Fibroblast of peridontal ligament (primary cell): Measurements from ENCODE around the gene ELP5.

ENCODE experiments used
- DNase-seq: peaks from one replicate; pipeline ENCODE4 v3.0.0-alpha.2; 2010; ENCODE audit errors: extremely low read depth

ELP5 gene

GRCh38 chr17:7219229-7219811 is 32.7 kb upstream of the ELP5 start:
- DNase-seq: peak; percentile 4

DNA sequence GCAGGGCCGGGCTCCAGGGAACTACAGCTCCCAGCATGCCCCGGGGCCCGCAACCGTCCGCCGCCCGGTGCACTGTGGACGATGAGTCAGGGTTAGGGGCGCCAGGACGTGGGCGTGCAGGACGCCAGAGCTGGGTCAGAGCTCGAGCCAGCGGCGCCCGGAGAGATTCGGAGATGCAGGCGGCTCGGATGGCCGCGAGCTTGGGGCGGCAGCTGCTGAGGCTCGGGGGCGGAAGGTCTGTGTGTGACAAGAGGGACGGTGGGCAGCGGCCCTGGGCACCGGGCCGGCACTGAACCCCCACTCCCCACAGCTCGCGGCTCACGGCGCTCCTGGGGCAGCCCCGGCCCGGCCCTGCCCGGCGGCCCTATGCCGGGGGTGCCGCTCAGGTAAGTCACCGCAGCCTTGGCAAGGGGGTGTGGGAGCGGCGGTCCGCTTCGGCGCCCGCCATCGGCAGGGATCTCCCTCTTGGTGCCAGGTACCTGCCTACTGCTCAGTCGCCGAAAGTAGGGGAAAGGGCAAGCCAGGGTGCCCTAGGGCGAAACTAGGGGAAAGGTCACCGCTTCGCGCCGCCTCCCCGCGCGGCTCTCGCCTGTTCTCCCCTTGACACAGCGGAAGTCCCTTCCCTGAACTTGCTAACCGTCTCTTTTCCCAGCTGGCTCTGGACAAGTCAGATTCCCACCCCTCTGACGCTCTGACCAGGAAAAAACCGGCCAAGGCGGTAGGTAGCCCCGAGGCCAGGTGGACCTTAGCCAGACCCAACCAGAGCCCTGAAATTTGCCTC is 32.0 kb upstream of the ELP5 start, which contains the start of the genes ACADVL and DLG4:
Gene ACADVL, plus strand, starts transcription at position 127 of the 781 bp plus-strand sequence. Its CDS starts 47 bp downstream, at position 174.
Gene DLG4, minus strand, starts transcription at position 25 of the 781 bp plus-strand sequence.
- peak; percentile 79 for DNase-seq

DNA sequence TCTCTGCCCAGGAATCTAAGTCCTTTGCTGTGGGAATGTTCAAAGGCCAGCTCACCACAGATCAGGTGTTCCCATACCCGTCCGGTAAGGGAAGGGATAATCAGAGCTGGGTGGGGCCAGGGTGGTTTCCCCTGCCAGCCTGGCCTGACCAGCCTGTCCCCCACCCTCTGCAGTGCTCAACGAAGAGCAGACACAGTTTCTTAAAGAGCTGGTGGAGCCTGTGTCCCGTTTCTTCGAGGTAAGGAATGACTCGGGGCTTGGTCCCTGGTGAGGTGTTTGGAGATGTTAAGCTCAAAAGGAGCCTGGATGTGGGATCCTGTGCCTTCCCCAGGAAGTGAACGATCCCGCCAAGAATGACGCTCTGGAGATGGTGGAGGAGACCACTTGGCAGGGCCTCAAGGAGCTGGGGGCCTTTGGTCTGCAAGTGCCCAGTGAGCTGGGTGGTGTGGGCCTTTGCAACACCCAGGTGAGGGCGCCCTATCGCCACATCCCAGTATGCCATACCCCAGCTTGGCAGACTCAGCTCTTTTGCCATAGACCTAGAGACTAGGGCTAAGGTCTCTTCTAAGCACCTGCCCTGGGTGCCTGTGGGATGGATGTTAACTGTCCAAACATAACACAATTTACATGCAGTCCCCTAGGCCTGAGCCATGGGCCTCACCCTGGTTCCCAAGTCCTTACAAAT is 31.3 kb upstream of the ELP5 start:
- peak; percentile 58 for DNase-seq

- no peak for DNase-seq
These were observed 30.5 kb upstream of the ELP5 start for GRCh38 chr17:7221278-7222092.

- no peak for DNase-seq
These were observed 29.7 kb upstream of the ELP5 start for GRCh38 chr17:7222093-7222971.

GRCh38 chr17:7222972-7223292 is 29.1 kb upstream of the ELP5 start:
- DNase-seq: no peak

GRCh38 chr17:7223375-7223774 is 28.6 kb upstream of the ELP5 start:
- DNase-seq: no peak

GRCh38 chr17:7224110-7224509 is 27.9 kb upstream of the ELP5 start:
- no peak for DNase-seq

DNA sequence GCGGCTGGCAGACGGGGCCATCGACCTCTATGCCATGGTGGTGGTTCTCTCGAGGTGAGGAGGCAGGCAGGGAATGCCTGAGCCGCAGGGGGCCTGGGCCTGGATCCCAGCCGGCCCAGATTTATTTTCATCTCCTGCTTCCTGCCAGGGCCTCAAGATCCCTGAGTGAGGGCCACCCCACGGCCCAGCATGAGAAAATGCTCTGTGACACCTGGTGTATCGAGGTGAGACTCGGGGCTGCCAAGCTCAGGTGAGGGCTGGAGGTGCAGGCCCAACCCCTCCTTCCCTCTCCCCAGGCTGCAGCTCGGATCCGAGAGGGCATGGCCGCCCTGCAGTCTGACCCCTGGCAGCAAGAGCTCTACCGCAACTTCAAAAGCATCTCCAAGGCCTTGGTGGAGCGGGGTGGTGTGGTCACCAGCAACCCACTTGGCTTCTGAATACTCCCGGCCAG is 27.3 kb upstream of the ELP5 start:
- no peak for DNase-seq

- no peak for DNase-seq
These were observed 26.2 kb upstream of the ELP5 start for GRCh38 chr17:7225711-7226331.

- DNase-seq: no peak
These were observed 25.0 kb upstream of the ELP5 start for GRCh38 chr17:7226721-7227710.

GRCh38 chr17:7228920-7229319 is 23.1 kb upstream of the ELP5 start:
- no peak for DNase-seq

DNA sequence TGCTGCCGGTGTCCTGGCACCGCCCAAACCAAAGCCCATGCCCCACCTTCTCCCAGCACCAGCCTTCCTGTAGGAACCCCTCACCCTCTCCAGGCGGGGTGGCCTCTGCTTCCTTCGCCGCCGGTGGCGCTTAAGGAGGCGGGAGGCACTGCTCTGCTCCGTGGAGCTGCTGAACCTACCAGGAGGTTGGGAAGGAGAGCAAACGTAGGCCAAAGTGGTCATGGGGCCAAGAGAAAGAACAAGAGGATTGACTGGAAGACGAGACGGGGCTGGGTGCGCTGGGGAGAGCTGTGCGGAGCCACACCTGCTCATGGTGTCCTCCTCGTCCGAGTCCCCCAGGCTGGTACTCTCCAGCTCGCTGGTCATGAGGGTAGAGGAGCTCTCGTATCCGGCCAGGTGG is 22.5 kb upstream of the ELP5 start:
- DNase-seq: no peak

GRCh38 chr17:7232114-7232513 is 19.9 kb upstream of the ELP5 start:
- DNase-seq: no peak

- DNase-seq: peak; percentile 35
These were observed 18.3 kb upstream of the ELP5 start for GRCh38 chr17:7233701-7234082.

DNA sequence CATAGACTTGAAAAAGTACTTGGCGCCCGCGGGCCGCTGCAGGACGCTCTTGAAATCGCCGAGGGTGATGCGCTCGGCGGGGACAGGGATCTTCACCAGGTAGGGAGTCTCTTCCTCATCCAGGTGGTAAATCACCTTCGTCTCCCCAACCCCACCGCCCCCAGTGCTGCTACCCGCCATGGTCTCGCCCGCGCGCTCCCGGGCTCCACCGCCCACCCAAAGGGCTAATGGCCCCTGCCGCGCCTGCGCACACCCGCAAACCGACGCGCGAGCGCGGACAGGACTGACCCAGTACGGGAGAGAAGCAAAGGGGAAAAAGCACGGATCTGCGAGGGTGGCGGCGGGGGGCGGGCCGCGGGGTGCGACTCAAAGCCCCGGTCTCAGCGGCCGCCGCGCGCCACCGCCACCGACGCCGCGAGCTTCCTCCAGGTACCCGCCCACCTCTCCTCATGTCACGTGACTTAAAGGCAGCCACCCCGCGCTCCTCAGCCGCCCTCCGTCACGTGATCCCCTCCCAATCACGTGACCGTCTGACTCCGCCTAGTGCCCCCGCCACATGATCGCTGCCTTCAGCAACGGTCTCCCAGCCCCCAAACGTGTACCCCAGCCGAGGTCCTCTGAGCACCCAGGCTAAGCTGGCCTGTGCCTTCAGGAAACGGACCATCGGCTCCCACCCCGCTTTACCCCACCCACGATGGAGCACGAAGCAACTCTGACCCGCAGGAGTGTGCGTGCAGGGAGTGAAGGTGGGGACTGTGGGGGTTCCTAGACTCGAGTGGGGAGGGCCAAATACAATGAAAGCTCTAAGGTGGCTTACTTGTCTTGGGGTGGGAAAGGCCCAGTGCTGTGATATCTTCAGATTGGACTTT is 17.7 kb upstream of the ELP5 start, which contains the start of gene DVL2:
Gene DVL2, minus strand, starts transcription at position 435 of the 869 bp plus-strand sequence. Its CDS starts 255 bp downstream, at position 180.
- DNase-seq: peak; percentile 91

DNA sequence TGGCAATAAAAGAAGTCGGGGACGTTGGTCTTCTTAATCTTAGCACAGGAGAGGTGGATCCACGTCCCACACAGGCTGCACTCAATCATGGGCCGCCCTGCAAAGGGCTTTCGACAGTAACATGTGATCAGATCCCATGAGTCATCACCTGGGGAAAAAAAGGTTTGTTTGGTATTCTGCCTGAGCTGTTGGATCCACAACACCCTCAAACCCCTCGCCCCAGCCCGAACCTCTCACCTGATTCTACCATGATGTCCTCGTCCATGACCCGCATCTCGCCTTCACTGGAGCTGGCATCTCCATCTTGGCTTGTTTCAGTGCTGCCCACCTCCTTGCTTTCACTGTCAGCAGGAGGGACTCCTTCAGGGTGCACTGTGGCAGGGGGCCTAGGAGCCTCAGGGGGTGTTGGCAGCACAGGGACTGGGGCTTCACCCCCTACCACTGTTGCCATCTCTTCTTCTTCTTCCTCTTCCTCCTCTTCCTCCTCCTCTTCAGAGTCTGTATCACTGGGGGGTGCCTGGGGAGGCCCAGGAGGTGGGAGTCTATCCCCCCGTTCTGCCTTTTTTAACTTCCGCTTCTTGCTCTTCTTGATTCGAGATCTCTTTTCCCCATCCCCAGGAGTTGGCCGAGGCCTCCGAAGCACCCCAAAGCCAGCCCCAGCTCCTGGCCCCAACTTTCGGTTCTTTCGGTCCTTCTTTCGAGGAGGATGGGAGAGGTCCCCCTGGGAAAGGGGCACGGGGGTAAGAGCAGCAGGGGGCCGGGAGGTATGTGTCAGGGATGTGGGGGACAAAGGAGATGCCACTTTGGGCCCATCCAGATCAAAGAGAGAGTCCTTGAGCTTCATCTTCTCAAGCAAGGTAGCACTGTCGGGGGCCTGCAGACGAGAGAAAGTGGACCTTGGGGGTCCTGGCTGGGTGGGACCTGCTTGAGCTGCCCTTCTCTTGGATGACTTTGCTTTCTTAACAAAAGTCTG is 16.0 kb upstream of the ELP5 start:
- no peak for DNase-seq
